Hematopoietic multipotent progenitor cell treated with erythropoietin and hydrocortisone succinate and interleukin-3 and kit ligand, for 8 days (in vitro differentiated cells): Measurements from ENCODE around the gene CGA.
"Not testable (repeated sequence)": the region's sequence is repeated elsewhere in the genome, so short reads cannot be mapped to it uniquely, and the experiment has no call there.

Source experiments
- DNase-seq: peaks from one replicate; pipeline ENCODE4 v3.0.0-alpha.2; 2015

CGA gene

DNA sequence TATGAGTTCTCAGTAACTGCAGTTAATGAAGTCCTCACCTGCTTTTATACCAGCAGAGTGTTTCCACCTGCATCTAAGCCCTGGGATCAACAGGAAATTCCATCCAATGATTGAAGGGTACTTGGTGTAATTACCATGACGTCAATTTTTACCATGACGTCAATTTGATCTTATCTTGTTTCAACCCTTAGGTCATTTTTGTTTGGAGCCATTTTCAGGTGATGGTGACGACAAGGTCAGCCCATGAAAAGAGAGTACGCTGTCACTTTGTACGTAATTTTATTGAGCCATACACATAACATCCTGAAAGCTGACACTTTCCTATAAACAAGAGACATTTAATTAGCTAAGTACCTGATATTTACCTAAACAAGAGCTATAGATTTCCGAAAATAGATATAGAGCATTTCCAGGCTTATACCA lies at the start of gene CGA:
Gene CGA (minus strand): TSS at position 20 of the 423 bp plus-strand sequence. CDS start 6,906 bp downstream, outside the sequence.
- DNase-seq, result no peak

DNA sequence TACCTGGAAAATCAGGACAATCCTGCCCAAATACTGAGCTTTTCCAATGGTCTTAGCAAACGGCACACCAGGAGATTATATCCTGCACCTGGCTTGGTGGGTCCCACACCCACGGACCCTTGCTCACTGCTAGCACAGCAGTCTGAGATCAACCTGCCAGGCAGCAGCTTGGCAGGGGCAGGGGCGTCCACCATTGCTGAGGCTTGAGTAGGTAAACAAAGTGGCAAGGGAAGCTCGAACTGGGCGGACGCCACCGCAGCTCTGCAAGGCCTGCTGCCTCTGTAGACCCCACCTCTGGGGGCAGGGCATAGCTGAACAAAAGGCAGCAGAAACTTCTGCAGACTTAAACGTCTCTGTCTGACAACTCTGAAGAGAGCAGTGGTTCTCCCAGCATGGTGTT lies 45.0 kb upstream of the CGA start:
- not testable (repeated sequence) for DNase-seq

DNA sequence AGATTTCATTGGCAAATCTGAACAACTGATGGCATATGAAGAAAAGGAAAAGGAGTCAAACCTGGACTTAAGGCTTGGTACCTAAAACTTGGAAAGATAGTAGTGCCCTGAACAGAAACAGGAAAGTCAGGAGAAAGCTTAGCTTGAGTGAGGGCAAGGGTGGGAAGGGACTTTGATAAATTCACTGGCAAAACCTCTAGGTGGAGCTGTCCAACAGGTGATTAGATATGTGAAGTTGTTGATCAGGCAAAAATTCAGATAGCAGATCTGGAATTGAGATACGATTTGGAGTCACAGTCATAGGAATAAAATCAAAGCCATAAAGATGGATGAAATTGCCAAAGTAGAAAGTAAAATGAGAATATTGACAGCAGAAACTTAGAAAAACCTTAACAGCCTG lies 44.3 kb upstream of the CGA start:
- DNase-seq, result peak; percentile 61

DNA sequence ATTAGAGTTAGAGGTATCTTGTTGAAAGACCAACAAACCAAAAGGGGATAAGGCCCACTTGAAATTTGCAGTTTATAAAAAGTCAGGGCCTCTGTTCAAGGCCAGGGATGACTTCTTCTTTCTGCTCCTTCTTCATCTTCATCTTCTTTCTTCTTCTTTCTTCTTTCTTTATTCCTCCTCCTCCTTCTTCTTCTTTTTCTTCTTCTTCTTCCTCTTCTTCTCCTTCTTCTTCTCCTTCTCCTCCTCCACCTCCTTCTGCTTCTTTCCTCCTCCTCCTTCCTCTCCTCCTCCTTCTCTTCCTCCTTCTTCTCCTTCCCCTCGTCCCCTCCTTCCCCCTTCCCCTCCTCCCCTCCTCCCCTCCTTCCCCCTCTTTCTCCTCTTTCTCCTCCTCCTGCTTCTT lies 42.1 kb upstream of the CGA start:
- no peak for DNase-seq

DNA sequence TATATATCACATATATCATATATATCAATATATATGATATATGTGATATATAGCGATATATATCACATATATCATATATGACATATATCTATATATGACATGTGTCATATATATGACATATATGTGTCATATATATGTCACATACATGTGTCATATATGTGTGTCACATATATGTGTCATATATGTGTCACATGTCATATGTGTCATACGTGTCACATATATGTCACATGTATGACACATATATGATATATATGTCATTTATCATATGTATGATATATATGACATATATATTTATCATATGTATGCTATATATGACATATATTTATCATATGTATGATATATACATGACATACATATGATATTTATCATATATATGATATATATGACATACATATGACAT lies 32.8 kb upstream of the CGA start:
- DNase-seq, result no peak

DNA sequence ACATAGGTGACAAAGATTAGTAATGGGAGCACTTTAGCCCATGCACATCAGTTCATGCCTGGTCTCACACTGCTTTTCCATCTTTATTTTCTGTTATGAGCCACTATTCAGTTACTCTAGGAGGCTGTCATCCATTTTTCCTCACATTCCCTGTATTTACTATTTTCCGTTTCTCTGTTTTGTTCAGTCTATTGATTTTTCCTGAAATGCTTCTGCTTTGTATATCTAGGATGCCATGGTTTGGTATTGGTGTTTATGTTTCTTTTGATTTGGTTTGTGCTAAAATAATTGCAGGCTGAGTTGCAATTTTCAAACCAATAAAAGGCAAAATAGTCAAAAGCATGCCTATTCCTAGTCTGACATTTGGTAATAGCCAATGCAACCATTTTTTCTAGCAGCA lies 31.6 kb upstream of the CGA start:
- DNase-seq, result no peak

DNA sequence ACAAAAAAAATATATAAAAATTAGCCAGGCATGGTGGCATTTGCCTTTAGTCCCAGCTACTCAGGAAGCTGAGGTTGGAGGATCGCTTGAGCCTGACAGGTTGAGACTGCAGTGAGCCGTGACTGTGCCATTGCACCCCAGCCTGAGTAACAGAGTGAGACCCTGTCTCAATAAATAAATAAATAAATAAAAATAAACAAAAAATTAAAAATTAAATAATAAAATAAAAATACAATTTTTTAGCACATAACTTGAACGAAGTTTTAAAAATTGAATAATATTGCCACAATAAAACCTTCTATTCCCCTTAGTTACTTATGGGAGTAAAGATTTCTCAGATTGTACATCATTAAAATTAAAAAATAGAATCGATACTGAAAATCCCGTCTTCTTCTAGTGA lies 29.2 kb upstream of the CGA start:
- DNase-seq, result no peak

DNA sequence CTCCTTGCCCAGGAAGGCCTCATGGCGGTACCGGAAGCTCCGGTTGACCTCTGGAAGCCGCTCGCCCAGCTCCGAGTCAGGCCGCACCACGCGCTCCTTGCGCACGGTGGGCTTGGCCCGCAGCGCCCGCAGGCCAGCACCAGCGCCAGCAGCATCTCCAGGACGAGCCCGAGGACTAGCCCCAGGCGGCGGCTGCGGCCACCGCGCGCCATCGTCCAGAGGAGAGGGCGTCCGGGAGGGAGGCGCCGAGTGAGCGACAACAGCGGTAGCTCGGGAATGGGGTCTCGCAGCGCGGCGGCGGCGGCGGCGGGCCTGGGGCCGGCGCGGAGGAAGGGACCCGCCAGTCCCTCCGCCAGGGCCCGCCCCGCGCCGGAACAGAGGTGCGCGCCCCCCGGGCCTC lies 27.6 kb upstream of the CGA start:
- no peak for DNase-seq

DNA sequence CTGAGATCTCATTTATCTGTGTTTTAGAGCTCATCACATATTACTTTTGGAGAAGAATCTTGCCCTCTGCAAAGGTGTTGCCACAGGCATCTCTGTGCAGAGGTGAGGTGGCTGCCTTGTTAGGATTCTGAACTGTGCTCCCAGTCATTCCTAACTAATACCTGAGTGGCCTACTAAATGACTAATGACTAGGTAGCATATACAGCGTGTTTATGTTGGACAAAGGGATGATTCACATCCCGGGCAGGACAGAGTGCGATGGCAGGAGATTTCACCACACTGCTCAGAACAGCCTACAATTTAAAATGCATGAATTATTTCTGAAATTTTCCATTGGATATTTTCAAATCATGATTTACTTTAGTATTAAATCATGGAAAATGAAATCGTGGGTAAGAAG lies 23.1 kb upstream of the CGA start:
- DNase-seq, result no peak

DNA sequence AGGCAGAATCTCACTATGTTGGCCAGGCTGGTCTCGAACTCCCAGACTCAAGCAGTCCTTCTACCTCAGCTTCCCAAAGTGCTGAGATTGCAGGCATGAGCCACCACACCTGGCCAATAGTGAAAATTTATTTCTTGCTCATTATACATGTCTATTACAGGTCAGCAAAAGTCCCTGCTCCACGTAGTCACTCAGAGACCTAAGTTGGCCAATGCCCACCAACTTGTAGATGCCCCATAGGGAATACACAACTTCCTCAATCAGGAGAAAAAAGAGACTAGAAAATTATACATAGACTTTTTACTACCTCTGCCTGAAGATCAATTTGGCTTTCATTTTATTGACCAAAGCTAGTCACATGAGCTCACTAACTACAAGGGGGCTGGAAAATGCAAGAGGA lies 22.0 kb upstream of the CGA start:
- no peak for DNase-seq

DNA sequence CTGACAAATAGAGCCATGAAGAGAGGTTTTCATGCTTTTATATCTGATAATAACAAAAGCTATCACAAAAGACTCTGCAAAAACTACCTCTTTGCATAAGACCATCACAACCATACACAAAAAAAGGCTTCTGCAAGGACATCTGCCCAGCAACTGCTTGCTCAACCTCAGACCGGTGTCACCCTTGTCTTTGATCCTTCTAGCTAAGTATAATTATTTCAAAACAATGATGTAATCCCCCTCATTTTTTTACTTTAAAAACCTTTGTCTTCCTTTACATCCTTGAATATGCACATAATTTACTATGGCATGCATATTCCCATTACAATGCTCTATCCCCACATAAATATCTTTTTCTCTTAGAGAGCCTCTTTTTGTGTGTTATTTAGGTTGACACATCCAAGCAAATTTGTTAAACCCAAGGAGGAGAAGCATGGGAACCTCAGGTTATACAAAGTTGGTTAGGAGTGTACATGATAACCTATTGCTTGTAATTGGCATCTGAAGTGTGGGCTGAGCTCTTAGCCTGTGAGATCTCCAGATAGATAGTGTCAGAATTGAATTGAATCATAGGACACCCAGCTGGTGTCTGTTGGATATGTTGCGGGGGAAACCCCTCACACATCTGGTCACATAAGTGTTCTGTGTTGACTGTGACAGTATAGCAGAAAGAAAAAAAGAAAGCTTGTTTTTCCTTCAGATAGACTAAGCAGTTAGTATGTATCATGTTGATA lies 20.7 kb upstream of the CGA start:
- DNase-seq, result no peak

DNA sequence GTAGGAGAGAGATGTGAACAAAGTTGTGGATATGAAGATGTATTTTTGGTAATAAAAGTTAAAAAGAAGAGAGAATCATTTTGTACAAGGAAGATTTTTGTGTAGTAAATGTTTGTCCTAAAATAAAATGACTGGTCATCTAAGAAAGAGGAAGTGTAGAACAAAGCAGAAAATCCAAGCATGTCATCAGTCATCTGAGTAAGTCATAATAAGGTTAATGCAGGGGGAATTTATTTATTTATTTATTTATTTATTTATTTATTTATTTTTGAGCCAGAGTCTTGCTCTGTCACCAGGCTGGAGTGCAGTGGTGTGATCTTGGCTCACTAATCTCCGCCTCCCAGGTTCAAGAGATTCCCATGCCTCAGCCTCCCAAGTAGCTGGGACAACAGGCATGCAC lies 15.7 kb upstream of the CGA start:
- no peak for DNase-seq

DNA sequence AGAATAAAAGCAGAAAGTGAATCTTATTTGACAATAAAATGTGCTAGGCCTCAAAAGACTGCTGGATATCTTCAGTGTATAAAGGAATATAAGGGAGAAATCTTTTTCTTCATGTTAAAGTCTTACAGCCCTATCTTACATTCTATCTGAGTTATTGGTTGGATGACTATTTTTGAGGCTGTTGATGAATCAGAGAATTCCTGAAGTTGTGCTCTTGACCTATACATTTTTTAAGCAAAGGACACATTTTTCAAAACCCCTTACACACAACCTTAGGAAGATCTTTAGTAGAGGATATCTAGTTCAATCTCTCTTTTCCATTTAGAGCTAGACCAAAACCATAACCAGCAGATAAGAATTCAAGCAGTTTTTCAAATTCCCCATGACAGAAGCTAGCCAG lies 10.9 kb upstream of the CGA start:
- DNase-seq, result no peak

DNA sequence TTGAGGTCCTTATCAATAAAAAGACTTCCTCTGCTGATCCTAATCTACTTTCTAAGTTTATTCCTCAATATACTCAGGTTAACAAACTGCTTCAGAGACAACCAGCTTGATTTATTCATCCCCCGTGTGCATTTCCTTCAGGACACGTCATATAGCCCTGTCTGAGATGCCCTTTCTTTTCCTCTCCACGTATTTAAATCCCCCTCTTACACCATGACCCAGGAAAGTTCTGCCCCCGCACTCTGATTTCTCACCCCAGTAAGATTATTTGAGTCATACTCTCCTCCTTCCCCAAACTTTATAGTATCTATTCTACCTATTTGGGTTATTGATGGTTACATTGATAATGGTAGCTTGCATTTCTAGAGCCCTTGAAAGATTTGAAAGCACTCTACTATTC lies 9.8 kb upstream of the CGA start:
- DNase-seq, result no peak

DNA sequence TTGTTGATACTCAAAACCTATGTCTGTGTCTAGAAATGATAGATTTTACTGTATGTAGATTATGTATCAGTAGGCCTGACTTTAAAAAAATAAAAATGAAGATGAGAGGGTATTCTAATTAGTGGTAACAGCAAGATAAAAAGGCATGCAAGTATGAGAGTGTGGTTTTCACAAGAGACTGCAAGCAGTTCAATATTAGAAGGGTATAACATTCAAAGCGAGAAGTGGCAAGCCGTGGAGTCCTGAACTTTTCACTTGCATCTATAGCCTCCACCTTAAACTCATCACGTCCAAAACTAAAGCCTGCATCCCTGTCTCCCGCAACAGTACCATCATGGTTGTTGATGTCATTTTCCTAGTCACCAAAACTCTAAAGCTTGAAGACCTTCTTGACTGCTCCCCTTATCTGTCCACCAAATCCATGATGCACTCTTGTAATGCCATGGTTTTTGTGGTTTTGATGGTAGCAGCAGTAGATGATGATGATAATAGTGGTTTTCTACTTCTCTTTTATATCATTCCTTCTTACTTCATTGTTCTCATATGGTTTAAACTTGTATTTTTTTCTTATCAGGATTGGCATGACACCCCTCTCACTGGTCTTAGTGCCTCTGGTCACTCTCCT lies 9.2 kb upstream of the CGA start:
- DNase-seq, result no peak

DNA sequence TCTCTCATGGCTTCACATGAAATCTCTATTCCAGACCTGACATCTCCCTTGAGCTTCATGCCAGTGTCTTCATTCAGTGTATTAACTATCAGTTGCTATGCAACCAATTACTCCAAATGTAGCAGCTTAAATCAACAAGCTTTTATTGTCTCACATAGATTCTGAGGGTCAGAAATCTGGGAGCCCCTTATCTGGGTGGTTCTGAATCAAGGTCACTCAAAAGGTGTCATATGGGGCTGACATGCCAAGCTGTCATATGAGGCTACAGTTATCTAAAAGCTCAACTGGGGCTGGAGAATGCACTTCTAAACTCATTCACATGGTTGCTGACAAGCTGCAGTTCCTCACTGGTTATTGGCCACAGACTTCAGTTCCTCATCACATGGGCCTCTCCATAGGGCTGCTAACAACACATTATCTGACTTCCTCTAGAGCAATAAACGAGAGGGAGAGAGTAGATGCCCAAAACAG lies 7.3 kb upstream of the CGA start:
- no peak for DNase-seq

DNA sequence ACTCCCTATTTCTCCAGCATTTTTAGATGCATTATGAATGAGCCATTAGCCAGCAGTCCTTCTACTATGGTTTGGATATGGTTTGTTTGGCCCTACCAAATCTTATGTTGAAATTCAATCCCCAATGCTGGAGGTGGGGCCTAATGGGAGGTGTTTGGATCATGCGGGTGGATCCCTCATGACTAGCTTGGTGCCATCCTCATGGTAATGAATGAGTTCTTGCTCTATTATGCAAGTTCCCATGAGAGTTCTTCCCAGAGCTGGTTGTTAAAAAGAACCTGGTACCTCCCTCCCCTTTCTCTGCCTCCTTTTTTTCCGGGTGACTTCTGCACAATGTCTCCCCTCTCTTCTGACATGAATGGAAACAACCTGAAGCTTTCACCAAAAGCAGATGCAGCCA lies 6.2 kb upstream of the CGA start:
- no peak for DNase-seq

DNA sequence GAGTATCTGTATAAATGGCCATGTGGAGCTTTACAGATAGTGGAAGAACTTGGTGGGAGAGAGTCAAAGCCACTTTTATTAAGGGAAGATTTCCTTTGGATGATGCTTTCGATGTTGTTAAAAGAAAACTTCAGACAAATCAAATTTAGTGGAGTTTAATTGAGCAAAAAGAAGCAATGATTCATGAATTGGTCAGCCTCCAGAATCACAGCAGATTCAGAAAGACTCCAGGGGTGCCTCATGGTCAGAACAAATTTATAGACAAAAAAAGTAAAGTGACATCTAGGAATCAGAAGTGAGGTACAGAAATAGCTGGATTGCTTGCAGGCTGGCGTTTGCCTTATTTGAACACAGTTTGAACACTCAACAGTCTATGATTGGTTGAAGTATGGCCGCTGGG lies 5.3 kb upstream of the CGA start:
- DNase-seq, result no peak

DNA sequence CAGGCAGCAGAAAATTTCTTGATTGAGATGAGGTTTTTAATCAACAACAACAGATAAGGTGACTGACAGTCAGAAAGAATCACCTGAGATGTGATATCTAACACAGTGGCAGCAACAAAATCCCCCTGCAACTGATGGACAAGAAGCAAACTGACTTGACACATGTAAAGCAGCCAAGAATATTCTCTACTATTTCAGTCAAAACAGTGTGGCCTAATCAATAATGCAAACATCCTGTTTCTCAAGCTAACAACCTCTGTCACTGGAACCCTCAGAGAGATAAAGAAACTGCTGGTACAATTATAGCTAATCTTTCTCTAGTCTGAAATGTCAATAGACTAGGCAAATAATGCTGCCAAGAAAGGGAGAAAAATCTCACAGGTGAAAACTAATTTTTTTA lies 4.6 kb upstream of the CGA start:
- DNase-seq, result no peak

DNA sequence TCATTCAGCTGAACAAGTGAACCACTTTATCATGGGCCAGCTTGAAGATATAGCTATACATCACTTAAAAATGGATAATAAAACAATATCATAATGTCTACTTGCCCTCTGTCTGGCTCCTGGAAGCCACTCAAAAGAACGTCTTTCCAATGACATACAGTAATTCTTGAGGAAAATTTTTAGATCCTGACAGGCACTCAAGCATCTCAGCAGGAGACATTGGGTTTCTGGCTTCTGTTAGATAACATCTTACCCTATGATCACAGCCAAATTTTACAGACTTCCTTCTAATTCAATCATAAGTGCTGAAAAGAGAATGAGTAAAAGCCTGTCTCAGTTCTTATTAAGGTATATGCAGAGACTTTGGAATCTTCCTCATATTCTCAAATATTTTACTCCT lies 330 bp downstream of the CGA start:
- no peak for DNase-seq

DNA sequence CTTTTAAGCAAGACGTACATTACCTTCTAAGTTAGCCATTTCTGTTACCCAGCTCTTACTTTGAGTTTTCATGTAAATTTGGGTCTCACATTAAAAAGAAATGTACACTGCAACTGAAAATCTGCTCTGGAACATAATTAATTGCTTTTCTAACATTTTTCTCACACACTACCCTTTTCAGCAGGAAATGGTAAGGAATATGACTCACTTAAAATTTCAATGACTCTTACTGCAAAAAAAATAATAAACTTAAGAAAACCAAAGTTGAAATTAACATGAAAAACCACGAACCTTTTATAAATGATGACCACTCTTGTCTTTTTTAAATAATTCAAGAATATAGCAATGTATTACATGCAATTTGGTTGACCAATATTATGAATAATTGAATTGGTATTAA lies 1.3 kb downstream of the CGA start:
- DNase-seq, result no peak

DNA sequence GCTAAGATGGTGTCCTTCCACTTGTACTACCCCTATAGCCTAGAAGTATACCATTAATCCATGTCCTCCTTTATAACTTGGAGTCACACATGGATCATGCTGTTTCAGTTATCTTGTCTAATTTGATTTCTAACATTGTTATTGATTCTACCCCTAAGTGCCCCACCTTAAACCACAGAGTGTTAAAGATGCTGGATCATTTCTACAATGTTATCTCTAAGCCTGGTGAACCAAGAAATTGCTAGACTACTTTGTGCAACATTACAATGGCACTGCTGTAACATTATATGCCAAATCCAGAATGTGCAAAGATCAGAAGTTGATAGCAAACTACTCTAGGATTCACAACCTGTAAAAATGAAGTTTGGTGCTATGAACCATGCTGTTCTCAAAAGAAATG lies 1.7 kb downstream of the CGA start:
- DNase-seq, result no peak

DNA sequence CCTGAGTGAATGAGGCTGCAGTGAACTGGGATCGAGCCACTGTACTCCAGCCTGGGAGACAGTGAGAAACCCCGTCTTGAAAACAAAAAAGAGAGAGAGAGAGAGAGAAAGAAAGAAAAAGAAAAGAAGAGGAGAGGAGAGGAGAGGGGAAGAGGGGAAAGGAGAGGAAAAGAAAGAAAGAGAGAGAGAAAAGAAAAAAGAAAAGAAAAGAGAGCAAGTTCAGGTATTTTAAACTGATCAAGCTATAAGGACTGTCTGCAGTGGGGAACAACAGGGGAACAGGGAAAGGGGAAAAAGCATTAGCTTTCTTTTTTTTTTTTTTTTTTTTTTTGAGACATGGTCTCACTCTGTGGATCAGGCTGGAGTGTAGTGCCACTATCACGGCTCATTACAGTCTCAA lies 2.5 kb downstream of the CGA start:
- no peak for DNase-seq

DNA sequence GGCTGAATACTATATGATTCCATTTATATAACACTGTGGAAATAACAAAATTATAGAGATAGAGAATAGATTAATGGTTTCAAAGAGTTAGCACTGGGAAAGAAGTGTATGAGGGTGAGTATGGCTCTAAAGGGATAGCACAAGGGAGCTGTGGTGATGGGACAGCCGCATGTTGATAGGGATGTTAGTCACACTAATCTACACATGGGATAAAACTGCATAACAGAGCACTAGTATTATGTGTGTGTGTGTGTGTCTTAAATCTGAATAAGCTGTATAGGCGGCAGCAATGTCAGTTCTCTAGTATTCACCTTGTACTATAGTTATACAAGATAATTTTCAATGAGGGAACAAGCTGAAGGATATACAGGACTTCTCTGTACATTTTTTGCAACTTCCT lies 5.8 kb downstream of the CGA start:
- no peak for DNase-seq

DNA sequence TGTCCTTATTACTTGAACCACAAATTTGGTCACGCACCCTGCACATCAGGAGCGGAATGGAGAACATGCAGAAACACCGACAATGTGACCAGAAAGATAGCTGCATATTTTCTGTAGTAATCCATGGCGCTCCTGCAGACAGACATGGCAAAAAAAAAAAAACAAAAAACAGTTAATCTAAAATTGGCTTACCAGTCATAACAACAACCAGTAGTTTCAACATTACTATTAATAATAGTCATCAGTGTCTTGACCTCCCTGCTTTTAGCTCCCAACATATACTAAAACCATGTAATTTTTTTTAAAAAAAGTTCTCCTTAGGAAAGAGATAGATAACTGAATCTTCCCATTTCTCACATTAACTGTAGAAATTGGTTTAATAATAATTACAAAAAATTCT lies 6.8 kb downstream of the CGA start:
- DNase-seq, result no peak
